Stimulated activated CD8-positive, alpha-beta memory T cell treated with anti-CD3 and anti-CD28 coated beads, Interleukin-4, amount 100 ng/mL, for 48 hours (primary cell): ENCODE data around the gene PLEKHG3.
"Not testable (repeated sequence)": the region's sequence is repeated elsewhere in the genome, so short reads cannot be mapped to it uniquely, and the experiment has no call there.

Experiments
- DNase-seq: peaks from one replicate; pipeline ENCODE4 v3.0.0-alpha.2; 2020

Gene PLEKHG3

GRCh38 chr14:64688811-64689281 is 15.4 kb upstream of the PLEKHG3 start:
- no peak for DNase-seq

DNA sequence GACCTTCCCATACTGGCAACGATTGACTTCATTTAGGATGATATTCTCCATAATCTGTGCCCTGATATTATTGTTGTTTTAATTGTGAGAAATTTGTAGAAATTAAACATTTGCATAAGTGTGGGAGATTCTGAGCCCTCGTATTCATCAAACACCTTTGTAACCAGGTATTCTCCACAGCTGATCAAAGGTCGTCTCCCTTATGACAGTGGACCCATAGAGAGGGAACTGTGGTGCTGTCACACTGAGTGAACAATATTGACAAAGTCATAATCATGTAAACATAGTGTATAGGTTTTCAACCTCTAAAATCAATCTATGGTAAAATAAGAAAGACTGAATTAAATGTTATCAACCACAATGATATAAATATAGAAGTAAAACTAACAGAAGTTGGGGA is 14.9 kb upstream of the PLEKHG3 start:
- no peak for DNase-seq

DNA sequence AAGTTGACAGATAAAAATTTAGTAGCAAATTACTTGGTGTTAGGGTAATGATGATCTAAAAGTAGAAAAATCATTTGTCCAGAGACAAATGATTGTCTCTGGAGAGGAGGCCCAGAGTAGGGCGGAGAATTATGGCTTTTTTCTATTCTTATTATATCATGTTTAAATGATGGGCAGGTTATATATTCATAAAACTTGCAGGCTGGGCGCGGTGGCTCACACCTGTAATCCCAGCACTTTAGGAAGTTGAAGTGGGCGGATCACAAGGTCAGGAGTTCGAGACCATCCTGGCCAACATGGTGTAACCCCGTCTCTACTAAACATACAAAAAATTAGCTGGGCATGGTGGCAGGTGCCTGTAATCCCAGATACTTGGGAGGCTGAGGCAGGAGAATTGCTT is 13.6 kb upstream of the PLEKHG3 start:
- not testable (repeated sequence) for DNase-seq

GRCh38 chr14:64691376-64691775 is 12.8 kb upstream of the PLEKHG3 start:
- no peak for DNase-seq

DNA sequence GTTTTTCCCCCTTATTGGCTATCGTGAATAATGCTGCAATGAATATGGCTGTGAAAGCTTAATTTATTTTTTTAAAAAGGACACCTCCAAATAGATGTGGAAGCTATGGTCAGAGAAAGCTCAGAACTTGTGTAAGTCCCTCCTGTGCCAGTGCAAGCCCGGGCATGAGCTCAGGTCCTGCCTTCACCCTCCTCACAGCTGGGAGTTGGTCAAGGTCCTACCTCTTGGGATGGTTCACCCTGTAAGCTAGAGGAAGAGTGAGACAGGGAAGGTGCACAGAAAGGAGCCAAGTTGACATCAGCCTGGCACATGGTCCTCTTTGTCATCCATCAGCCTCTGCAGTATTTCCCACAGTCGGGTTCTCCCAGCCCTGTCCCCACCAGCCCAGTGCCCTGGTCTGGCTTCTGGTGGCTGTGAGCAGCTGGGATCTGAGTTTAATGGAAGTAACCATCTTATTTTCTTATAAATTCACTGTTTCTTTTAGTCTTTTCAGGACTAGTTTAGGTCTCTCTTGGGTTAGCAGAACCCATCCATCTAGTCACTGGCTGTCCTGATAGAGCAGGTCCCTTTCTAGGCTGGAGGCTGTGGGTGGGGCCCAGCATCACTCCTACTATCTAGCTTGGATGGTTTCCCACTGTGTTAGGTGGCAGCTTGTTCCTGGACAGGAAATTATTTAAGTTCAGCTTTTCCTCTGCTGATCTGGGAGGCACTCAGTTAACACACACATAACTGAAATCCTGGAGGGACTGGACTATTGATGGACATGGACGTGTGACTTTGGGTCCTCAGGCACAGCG is 11.8 kb upstream of the PLEKHG3 start:
- no peak for DNase-seq

GRCh38 chr14:64692986-64693809 is 11.0 kb upstream of the PLEKHG3 start:
- DNase-seq = no peak

DNA sequence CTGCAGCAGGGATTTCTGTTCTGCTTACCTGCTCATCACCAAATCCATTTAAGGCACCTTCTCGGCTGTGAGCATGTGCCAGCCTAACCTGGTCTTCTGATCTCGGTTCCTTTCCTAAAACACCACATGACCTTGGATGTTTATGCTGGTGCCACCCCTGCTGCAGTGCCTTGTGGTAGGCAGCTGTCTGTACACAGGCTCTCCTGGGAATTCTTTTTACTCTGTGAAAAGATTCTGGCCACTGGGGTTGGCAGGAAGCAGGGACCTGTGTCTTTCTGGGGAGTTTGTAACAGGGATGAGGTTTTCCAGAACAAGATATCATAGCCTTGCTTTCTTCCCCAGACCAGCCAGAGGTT is 10.4 kb upstream of the PLEKHG3 start:
- no peak for DNase-seq

DNA sequence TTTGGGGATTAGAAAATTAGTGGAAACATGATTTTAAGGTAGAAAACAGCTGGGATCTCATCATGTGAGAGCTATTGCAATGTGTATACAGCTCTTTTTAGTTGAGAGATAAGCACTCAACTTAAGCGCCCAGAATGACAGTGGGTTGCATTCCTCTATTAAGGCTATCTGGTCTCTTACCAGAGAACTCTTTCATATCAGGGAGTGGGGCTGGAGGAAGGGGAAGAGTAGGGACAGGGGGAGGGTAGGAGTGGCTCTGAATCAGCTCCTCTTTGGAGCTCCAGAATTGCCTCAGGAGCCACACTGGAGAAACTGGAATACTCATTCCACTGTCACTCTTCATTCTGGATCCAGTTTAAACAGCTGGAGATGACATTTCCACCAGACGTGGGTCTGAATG is 9.2 kb upstream of the PLEKHG3 start:
- DNase-seq = no peak

DNA sequence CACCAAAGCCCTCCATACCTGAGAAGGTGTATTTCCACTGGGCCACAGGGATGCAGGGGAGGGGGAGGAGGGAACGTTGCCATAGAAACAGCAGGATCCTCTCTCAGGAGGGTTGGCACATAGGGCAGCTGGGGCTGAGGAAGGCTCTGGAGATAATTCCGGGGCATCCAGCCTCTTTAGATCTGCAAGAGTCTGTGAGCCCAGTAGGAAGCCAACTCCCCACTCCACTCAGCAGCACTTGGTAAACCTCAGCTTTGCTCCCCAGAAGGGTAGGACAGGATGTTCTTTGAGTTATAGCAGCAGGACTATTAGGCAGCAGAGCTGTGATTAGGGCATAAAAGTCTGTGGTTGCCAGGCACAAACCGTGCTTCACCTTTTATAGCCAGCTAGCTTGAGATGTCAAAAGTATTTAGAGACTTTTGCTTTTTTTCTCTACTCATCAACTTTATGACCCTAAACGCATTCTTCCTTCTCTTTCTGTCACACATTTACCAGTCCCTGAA is 7.8 kb upstream of the PLEKHG3 start:
- no peak for DNase-seq

DNA sequence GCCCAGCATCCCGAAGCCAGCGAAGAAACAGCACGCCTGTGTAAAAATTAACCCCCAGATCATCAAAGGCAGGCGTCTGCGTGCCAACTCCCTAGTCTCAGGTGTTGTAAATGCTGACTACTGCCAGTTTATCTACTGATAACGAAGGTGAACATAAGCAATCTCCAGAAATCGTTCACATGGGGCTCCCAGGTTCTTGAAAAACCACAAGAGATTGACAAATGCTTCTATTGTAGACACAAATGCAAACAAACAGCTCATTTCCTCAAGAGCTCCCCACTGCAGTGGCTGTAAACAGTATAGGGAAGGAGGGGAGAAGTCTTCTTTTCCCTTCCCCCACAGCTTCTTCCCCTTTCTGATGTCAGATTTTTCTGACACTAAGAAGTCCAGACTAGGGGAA is 5.3 kb upstream of the PLEKHG3 start:
- no peak for DNase-seq

DNA sequence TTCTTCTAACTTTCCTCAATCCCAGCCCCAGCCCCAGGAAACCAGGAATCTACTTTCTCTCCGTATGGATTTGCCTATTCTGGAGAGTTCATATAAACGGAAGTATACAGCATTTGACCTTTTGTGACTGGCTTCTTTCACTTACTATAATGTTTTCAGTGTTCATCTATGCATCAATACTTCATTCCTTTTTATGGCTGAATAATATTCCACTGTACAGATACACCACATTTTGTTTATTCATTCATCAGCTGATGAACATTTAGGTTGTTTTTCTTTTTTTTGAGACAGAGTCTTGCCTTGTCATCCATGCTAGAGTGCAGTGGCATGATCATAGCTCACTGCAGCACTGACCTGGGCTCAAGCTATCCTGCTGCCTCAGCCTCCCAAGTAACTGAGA is 3.9 kb upstream of the PLEKHG3 start:
- DNase-seq = no peak

DNA sequence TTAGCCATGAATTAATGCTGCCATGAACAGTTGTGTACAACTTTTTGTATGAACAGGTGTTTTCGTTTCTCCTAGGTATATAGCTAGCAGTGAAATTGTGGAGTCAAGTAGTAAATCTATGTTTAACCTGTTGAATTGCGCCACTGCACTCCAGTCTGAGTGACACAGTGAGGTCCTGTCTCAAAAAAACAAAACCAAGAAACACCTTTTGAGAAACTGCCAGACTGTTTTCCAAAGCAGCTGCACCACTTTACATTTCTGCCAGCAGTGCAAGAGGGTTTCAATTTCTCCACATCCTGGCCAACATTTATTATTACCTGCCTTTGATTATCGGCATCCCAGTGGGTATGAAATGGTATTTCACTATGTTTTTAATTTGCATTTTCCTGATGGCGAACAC is 3.3 kb upstream of the PLEKHG3 start:
- no peak for DNase-seq

DNA sequence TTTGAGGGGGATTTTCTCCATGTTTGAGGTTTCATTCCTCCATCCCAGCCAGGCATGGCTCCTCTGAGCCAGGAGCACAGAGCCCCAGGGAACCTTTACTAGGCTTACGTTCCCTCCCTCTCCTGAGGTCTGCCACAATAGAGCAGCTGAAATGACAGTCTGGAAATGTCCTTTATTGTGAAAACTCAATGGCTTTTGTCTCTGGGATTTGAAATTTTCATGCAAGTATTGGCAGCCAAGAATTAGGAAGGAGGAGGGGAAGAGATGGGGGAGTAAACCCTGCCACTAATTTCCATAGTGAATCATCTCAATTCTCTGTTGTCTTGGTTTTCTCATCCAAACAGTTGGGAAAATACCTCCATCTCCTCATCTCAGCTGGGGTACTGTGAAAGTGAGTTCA is 2.6 kb upstream of the PLEKHG3 start:
- no peak for DNase-seq

DNA sequence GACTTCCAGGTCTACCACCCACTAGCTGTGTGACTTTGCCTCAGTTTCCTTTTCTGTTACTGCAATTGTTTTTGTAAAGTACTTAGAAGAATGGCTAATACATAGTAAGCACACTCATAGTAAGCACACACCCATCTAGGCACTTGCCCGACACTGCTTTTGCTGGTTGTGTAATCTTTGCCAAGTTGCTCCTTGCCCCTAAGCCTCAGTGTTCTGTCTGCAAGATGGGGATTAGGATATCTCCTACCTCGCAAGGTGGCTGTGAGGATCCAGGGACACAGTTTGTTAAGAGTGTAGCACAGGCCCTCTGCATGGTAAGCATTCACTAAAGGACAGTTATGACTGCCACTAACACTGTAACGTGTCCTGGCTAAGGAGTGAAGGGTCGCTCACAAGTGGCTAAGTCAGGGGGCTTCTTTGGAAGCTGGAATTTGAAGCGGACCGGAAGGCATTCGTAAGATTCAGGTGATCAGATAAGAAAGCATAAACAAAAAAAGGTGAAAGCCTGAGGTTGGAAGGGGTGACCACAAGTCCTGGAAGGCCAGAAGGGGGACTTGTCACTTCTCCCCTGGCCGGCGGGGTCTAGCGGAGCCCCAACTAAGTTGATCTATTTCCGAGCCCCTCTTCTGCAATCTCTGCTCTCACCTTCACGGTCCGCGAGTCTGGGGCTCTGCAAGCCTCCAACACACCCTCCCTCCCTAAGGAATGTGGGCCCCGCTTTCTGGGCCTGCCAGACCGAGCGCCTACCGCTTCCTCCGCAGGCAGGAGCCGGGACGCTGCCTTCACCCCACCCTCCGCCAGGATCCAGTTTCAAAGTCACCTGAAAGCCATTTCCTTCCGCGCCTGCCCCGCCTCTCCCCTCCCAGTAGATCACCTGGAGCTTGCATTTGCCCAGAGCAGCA is 1.5 kb upstream of the PLEKHG3 start:
- no peak for DNase-seq

GRCh38 chr14:64703395-64704142 is 655 bp upstream of the PLEKHG3 start:
- DNase-seq = peak; percentile 42

GRCh38 chr14:64704743-64705380 is 638 bp downstream of the PLEKHG3 start:
- DNase-seq = peak; percentile 35

DNA sequence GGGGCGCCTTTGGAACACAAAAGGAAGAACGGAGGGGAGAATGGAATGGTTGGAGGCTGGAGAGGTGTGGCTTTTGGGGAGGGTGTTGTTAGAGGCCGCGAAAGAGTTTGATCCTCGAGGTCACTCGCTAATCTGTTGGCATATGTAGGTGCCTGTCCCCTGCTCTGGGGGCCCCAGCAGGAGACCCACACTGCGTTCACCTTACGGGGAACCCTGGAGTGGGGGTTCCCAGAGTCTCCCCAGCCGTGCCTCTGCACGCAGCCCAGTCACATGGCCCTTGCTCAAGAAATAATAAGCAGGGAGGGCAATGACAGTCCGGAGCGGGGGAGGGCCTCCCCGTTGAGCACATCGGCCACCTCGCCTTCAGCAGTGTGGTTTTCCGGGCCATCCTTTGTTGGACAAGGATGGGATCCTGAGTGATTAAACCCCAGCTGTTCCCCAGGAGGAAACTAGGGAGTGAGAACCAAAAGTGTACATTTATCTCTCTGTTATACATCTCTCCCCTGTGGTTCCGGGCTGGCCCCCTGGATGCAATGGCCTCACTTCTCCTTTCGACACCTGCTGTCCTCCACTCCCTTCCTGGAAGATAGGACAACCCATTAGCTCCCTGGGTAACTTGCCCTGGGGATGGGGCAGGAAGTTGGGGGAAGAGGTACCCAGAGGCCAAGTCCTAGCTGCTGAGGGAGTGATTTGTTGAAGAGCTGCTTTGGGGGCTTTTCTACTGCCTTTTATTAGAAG is 1.3 kb downstream of the PLEKHG3 start:
- no peak for DNase-seq

GRCh38 chr14:64706119-64706592 is 1.9 kb downstream of the PLEKHG3 start:
- no peak for DNase-seq

DNA sequence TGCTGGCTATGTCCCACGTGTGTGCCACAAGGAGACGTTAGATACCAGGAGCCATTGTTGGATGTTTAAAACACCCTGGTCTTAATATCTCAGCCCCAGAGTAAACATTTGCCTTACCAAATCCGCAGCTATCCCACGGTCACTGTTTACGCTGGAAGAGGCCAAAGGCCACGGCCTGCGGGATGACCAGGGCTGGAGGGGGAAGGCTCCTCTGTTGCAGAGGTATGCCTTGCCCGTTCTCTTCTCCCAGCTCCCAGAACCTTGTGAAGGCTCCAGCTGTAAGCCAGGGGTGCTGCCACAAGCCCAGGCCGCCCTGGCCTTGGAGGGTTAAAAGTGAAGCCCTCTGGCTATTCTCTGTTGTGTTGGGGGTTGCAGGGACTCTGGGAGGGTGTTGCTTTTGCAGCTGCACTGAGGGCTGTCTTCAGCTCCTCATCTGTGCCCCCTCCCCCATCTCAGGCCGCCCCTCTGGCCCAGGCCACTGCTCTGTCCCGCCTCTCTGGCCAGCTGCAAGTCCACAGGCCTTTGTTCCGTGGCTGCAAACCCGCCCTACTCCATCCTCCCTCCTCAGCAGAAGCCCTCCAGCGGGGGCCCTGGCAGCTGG is 2.5 kb downstream of the PLEKHG3 start:
- DNase-seq = no peak

DNA sequence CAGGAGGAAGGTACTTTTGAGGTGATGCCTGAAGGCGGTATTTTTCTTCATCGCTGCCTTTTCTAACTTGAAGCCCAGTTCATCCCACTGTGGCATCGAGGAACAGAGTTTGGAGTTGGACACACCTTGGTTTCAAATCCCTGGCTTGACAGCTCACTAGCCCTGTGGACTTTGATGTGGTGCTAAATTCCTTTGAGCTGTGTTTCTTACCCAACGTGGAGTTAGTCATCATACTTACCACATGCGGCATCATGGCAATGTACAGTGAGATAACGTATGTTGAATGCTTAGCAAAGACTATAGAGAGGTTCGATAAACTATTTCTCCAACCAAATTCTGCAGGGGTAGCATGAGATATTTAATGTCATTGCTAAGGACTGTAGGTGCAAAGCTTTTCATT is 3.4 kb downstream of the PLEKHG3 start:
- no peak for DNase-seq
